Femur (tissue), 1 donor: ENCODE data around the gene FILIP1.
"Not testable (repeated sequence)": the region's sequence is repeated elsewhere in the genome, so short reads cannot be mapped to it uniquely, and the experiment has no call there.

Source experiments
- DNase-seq: peaks from one replicate; pipeline ENCODE4 v3.0.0-alpha.2; 2017

FILIP1 gene

DNA sequence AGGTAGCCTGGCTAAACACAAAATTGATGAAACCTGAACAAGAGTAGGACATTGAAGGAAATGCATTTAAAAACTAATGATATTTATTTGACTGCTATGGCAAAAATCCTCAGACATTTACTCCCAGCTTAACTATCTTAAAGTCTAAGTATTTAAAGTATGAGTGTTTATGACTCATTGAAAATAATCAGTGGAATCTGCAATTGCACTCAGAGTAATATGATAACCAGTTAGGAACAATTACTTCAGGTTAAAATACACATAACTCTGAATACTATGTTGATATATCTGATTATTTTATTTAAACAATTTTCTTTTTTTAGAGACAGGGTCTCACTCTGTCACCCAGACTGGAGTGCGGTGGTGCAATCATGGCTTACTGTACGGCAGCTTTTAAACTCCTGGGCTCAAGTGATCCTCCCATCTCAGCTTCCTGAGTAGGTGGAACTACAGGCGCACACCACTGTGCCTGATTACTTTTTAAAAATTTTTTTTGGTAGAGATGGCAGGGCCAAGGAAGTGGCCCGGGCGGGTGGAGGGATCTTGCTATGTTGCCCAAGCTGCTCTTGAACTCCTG lies 43.9 kb downstream of the FILIP1 start:
- no peak for DNase-seq

DNA sequence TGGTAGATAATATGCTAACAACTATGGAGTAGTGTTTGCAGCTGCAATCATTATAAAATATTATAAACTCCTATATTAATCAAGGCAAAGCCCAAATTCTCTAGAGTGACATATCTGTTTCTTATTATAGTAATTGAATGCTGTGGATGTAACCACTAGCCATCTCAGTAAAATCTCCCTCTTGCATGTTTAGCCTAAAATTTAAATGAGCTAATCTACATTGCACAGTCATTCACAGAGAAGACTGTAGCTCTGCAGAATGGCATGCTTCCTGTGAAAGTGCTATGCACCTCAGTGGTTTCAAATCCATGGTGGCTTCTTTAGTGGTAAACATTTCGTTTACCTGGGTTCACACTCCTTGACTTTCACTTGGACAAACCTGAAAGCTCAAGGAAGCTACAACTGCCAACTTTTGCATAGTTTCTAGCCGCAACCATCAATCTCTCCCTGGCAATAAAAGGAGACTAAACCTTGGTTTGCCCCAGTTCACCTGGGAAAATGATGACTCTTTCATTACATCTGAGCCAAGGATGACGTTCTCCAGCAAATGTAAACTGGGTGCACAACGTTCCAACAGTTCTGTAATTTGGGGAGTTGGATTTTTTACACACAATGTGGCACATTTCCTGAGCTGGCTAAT lies 47.2 kb downstream of the FILIP1 start:
- no peak for DNase-seq

GRCh38 chr6:75445738-75446137 lies 47.9 kb downstream of the FILIP1 start:
- no peak for DNase-seq

DNA sequence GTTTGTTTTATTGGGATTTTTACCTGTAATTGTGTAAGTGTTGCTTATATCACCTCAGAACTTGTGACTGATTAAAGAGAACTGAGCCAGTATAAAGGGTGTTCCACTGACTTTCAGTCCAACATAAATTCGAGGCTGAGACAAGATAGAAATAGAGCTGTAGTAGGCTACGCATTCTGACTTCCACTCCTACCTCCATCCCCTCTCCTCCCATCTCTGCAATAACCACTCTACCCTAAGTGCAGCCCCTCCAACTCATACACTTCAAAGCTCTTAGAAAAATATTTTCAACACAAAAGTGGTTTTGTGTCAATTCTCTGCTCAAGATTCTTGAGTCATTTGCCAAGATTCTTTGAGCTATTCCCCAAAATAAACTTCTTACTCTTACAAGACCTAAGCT lies 48.7 kb downstream of the FILIP1 start:
- no peak for DNase-seq

DNA sequence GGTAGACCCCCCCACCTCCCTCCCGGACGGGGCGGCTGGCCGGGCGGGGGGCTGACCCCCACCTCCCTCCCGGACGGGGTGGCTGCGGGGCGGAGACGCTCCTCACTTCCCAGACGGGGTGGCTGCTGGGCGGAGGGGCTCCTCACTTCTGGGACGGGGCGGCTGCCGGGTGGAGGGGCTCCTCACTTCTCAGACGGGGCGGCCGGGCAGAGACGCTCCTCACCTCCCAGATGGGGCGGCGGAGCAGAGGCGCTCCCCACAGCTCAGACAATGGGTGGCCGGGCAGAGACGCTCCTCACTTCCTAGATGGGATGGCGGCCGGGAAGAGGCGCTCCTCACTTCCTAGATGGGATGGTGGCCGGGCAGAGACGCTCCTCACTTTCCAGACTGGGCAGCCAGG lies 51.7 kb downstream of the FILIP1 start:
- not testable (repeated sequence) for DNase-seq

DNA sequence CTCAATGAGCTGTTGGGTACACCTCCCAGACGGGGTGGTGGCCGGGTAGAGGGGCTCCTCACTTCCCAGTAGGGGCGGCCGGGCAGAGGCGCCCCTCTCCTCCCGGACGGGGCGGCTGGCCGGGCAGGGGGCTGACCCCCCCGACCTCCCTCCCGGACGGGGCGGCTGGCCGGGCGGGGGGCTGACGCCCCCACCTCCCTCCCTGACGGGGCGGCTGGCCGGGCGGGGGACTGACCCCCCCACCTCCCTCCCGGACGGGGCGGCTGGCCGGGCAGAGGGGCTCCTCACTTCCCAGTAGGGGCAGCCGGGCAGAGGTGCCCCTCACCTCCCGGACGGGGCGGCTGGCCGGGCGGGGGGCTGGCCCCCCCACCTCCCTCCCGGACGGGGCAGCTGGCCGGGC lies 52.1 kb downstream of the FILIP1 start:
- not testable (repeated sequence) for DNase-seq

- DNase-seq: no peak
These were observed 55.0 kb downstream of the FILIP1 start for GRCh38 chr6:75438442-75439116.

- DNase-seq: no peak
These were observed 55.6 kb downstream of the FILIP1 start for GRCh38 chr6:75438013-75438431.

- DNase-seq: peak; percentile 72
These were observed 56.1 kb downstream of the FILIP1 start for GRCh38 chr6:75437421-75437891.

DNA sequence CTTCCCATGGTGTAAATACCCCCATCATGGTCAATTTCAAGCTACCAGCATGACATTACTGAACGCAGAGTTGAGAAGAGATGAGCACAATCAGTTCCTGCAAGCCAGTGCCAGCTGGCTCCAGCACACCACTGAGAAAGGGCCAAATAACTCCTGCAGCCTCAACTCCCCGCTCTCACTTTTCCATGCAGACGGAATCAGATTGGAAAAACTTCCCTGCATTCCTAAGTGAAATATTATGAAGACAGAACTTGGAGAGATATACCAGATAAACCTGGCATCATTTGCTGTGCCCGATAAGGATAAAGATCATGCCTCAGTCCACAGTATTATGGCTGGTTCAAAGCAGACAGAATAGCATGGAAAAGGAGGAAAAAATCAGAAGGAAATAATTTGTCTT lies 56.7 kb downstream of the FILIP1 start:
- DNase-seq: peak; percentile 70

DNA sequence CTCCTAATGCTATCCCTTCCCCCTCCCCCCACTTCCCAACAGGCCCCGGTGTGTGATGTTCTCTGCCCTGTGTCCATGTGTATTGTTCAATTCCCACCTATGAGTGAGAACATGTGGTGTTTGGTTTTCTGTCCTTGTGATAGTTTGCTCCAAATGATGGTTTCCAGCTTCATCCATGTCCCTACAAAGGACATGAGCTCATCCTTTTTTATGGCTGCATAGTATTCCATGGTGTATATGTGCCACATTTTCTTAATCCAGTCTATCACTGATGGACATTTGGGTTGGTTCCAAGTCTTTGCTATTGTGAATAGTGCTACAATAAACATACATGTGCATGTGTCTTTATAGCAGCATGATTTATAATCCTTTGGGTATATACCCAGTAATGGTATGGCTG lies 60.8 kb downstream of the FILIP1 start:
- not testable (repeated sequence) for DNase-seq

GRCh38 chr6:75431379-75431778 lies 62.2 kb downstream of the FILIP1 start:
- DNase-seq: peak; percentile 75

GRCh38 chr6:75430631-75431325 lies 62.8 kb downstream of the FILIP1 start:
- no peak for DNase-seq

- peak; percentile 40 for DNase-seq
These were observed 64.4 kb downstream of the FILIP1 start for GRCh38 chr6:75429061-75429703.

DNA sequence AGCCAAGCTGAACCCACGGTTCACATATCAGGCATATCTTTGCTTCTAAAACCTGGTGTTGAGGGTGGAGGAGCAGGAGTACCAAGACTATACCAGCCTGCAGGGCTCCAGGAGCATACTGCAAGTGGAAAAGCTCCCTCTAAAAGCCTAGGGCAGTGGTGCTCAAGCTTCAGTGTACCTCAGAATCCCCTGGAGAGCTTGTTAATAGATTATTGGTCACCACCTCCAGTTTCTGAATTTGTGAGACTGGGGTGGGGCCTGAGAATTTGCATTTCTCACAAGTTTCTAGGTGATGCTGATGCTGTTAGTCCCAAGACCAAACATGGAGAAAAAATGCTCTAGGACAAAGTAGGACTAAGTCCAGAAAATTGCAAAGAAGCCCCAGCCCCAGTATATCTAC lies 65.4 kb downstream of the FILIP1 start:
- DNase-seq: no peak

- DNase-seq: no peak
These were observed 66.3 kb downstream of the FILIP1 start for GRCh38 chr6:75427329-75427728.

- no peak for DNase-seq
These were observed 68.7 kb downstream of the FILIP1 start for GRCh38 chr6:75424618-75425548.

DNA sequence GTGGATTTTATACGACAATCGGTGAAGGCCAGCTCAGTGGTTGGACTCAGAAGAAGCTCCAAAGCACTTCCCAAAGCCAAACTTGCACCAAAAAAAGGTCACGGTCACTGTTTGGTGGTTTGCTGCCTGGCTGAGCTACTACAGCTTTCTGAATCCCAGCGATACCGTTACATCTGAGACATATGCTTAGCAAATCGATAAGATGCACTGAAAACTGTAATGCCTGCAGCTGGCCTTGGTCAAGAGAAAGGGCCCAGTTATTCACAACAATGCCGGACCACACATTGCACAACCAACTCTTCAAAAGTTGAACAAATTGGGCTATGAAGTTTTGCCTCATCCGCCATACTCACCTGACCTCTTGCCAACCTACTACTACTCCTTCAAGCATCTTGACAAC lies 70.2 kb downstream of the FILIP1 start:
- DNase-seq: no peak

- no peak for DNase-seq
These were observed 71.5 kb downstream of the FILIP1 start for GRCh38 chr6:75422024-75422639.

DNA sequence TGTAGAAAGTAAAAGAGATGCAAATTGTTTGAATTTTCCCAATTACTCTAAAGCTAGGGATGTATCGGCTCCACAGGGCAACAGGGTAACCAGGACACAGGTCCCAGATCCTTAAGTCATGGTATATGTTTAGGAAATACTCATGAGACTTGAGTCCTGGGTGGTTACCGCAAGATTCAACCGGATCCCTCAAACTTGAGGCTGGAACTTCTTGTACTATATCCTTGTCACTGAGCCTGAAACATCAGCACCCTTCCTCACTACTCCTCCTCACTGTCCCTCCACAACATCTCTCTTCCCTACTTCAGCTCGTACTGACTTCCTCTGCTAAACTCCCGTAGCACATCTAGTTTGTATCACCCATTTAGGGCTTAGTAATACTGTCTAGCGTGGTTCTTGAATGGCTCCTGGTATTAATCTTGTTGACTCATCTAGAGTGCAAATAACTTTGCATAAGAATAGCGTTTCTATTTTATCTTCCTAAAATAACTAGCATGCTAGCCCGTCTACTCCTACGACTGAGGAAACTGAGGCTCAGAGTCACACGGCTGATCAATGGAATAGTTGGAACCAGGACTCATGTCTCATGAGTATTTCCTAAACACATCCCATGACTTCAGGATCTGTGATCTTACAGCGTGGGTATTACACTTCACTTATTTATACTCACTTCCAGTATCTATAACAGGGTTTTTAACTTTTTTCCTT lies 72.1 kb downstream of the FILIP1 start:
- DNase-seq: no peak

GRCh38 chr6:75419980-75420379 lies 73.6 kb downstream of the FILIP1 start:
- no peak for DNase-seq
